ENCODE measurements around the gene PEAR1. TPM values are rescaled to one million over a fixed set of nuclear protein-coding genes. Genes with fewer than 3 reads are reported as not detected.

The PEAR1 gene
- total and polyA plus RNA-seq, 2 of the 8 experiments (the other 6 are each of a cell fraction or from before 2014, with no cell fraction given) = 0.63 to 0.71 TPM

- no peak for FAIRE-seq
- Histone ChIP-seq H3K14ac (ENCODE audit: insufficient read length) (no peak overlapping the region), H2BK5ac (ENCODE audit: low read depth, low read length) (no peak overlapping the region), H2BK12ac (ENCODE audit: low read depth, low read length) (no peak overlapping the region), H3K9me3 (ENCODE audit: insufficient read depth in 2 of 2, low read depth in 1 of 2, low read length in 1 of 2) (no peaks in the 10 kb centered on the region), H3K9ac (replicated peaks in 1 of 4; ENCODE audit: extremely low read depth in 1 of 4, low read depth in 3 of 4, low read length in 3 of 4) (no peak overlapping the region), H3K27me3 (replicated peaks in 1 of 4; ENCODE audit: control insufficient read depth in 3 of 4, extremely low read depth in 1 of 4, insufficient read depth in 3 of 4, low read length in 3 of 4) (no peaks in the 10 kb centered on the region), H2AFZ (ENCODE audit: low read length) (no peak overlapping the region), H3K79me1 (ENCODE audit: low read depth, low read length) (no peaks in the 10 kb centered on the region), H2AK5ac (ENCODE audit: low read depth, low read length) (no peak overlapping the region), H3K23me2 (ENCODE audit: low read depth, low read length) (no peaks in the 10 kb centered on the region), H2BK120ac (replicated peaks; ENCODE audit: low read depth, low read length) (no peak overlapping the region), H3K4me3 (ENCODE audit: extremely low read depth in 1 of 4, insufficient read depth in 2 of 4, low read depth in 3 of 4, low read length in 4 of 4) (no peak overlapping the region), H4K20me1 (replicated peaks in 1 of 2; ENCODE audit: control insufficient read depth in 1 of 2, insufficient read depth in 2 of 2, low read length in 2 of 2) (peaks cover 3 to 4% of the 10 kb centered on the region in 2 experiments), H3K4ac (replicated peaks; ENCODE audit: insufficient read length, low read depth, low read length) (no peak overlapping the region), H2BK20ac (ENCODE audit: low read length) (no peak overlapping the region), H3K18ac (ENCODE audit: extremely low read depth, low read length) (no peak overlapping the region), H3K36me3 (ENCODE audit: control insufficient read depth in 2 of 4, insufficient read depth in 4 of 4, low read length in 3 of 4) (peaks cover 11 to 69% (median 34%) of the 10 kb centered on the region in 4 experiments; a peak in 7 of 8 replicates), H3K56ac (replicated peaks; ENCODE audit: insufficient read length, low read depth, low read length) (no peak overlapping the region), H3K4me2 (ENCODE audit: insufficient read depth in 1 of 2, low read depth in 2 of 2, low read length in 2 of 2) (no peak overlapping the region), H4K8ac (ENCODE audit: extremely low read depth, insufficient read depth, low read length) (no peak overlapping the region), H3K79me2 (ENCODE audit: control insufficient read depth in 1 of 2, insufficient read depth in 2 of 2, low read length in 2 of 2) (no peaks in the 10 kb centered on the region), H4K91ac (replicated peaks; ENCODE audit: insufficient read length, low read length) (no peak overlapping the region), H2BK15ac (ENCODE audit: low read length) (no peak overlapping the region), H4K5ac (ENCODE audit: insufficient read length, low read depth, low read length) (no peak overlapping the region), H3K23ac (ENCODE audit: insufficient read length) (no peak overlapping the region), H3K4me1 (replicated peaks in 1 of 4; ENCODE audit: control insufficient read depth in 3 of 4, insufficient read depth in 4 of 4, low read length in 3 of 4) (no peaks in the 10 kb centered on the region), H3K27ac (ENCODE audit: low read depth, low read length) (no peak overlapping the region)
- CTCF ChIA-PET (ENCODE audit: partially characterized antibody) = interaction anchor here (1.0 to 5.0 kb wide), 4 partner anchors 9 to 205 kb away, joined by 3 to 31 read pairs (median 6); no protein-coding TSS in a partner anchor
- POLR2A ChIA-PET (ENCODE audit: partially characterized antibody) = no interaction called here
- WGBS, 2 experiments (ENCODE audit: extremely low coverage in 1 of 2, insufficient coverage in 1 of 2, insufficient read length in 1 of 2, insufficient replicate concordance in 2 of 2, low coverage in 1 of 2, low lambda C conversion rate in 2 of 2, missing lambda C conversion rate in 1 of 2) = 94% methylated on average over 5 of the region's 5 CpGs; no CpG with 5 or more reads in 1 of the 2 experiments
- DNase-seq (ENCODE audit: low read depth in 1 of 2, low spot score in 2 of 2) = no peak
- TF ChIP-seq TAF1 (IDR thresholded peaks at IDR 0.05; ENCODE audit: low read depth, low read length) (no peak), CHD2 (IDR thresholded peaks at IDR 0.05; ENCODE audit: low read length) (no peak), SP4 (IDR thresholded peaks at IDR 0.05; ENCODE audit: low read length) (no peak), CHD1 (IDR thresholded peaks at IDR 0.05; ENCODE audit: low read depth, low read length) (no peak), POLR2A (IDR thresholded peaks at IDR 0.05; ENCODE audit: control extremely low read depth in 1 of 2, low read depth in 2 of 2, low read length in 2 of 2) (no peak), EZH2 (IDR thresholded peaks at IDR 0.05; ENCODE audit: low read depth, low read length, severe bottlenecking) (no peak), JUN (IDR thresholded peaks at IDR 0.05; ENCODE audit: low read depth, low read length) (no peak), ATF3 (IDR thresholded peaks at IDR 0.05; ENCODE audit: insufficient read depth, low read depth, low read length) (no peak), SIRT6 (IDR thresholded peaks at IDR 0.05; ENCODE audit: low read length) (no peak), ATF2 (IDR thresholded peaks at IDR 0.05; ENCODE audit: low read length) (no peak)
These were observed 57.9 kb downstream of the PEAR1 start for GRCh38 chr1:156951371-156951770.
